ENCODE data around the gene TMBIM1. TPM values are rescaled to one million over a fixed set of nuclear protein-coding genes. Genes with fewer than 3 reads are reported as not detected.
A peak's percentile ranks its signal among the peaks of the same experiment; 100 is the strongest.

TMBIM1 gene
- total RNA-seq, 3 donors from 2014 or later, result 168 to 330 (median 170) TPM

- Histone ChIP-seq H3K36me3 (no peaks in the 10 kb centered on the region), H3K27ac (no peak overlapping the region), H3K4me3 (no peak overlapping the region), H3K9me3 (no peaks in the 10 kb centered on the region), H3K27me3 (no peaks in the 10 kb centered on the region), H3K4me1 (no peaks in the 10 kb centered on the region)
- intact Hi-C loops (cut with DNase I; ENCODE audit: low total_unique reads), result no loop called here
- no peak for TF ChIP-seq POLR2AphosphoS5 (IDR thresholded peaks at IDR 0.05)
- TF ChIP-seq POLR2A (IDR thresholded peaks at IDR 0.05), result no peak
- TF ChIP-seq CTCF (IDR thresholded peaks at IDR 0.05), result no peak
- no peak for DNase-seq (ENCODE audit: low spot score in 2 of 2)
Measured at GRCh38 chr2:218325566-218326160, 33.4 kb upstream of the TMBIM1 start.

- no peaks in the 10 kb centered on the region for H3K9me3 ChIP-seq
- no peak for DNase-seq (ENCODE audit: low spot score in 2 of 2)
- peak in 1 of 3 donors; percentile 14 for TF ChIP-seq POLR2AphosphoS5 (IDR thresholded peaks at IDR 0.05)
- TF ChIP-seq POLR2A (IDR thresholded peaks at IDR 0.05), result no peak
- H3K27ac ChIP-seq, result peak overlapping the region; percentile 84 to 87
- no peaks in the 10 kb centered on the region for H3K27me3 ChIP-seq
- no peaks in the 10 kb centered on the region for H3K36me3 ChIP-seq
- no peaks in the 10 kb centered on the region for H3K4me1 ChIP-seq
- peak overlapping the region; percentile 69 to 88 (median 78) for H3K4me3 ChIP-seq
- intact Hi-C loops (cut with DNase I; ENCODE audit: low total_unique reads), result no loop called here
Measured at GRCh38 chr2:218323526-218324472, 31.5 kb upstream of the TMBIM1 start.

GRCh38 chr2:218322768-218323525, 30.6 kb upstream of the TMBIM1 start:
- no peaks in the 10 kb centered on the region for H3K36me3 ChIP-seq
- peak overlapping the region; percentile 84 to 87 for H3K27ac ChIP-seq
- H3K4me1 ChIP-seq, result no peaks in the 10 kb centered on the region
- TF ChIP-seq CTCF (IDR thresholded peaks at IDR 0.05) (no peak), POLR2AphosphoS5 (IDR thresholded peaks at IDR 0.05) (peak in 2 of 3 donors; percentile 9 to 18)
- intact Hi-C loops (cut with DNase I; ENCODE audit: low total_unique reads), result no loop called here
- peak; percentile 46 to 57 for DNase-seq (ENCODE audit: low spot score in 2 of 2)
- no peaks in the 10 kb centered on the region for H3K27me3 ChIP-seq
- peak overlapping the region; percentile 69 to 88 (median 78) for H3K4me3 ChIP-seq
- no peaks in the 10 kb centered on the region for H3K9me3 ChIP-seq

GRCh38 chr2:218320704-218321336, 28.5 kb upstream of the TMBIM1 start:
- TF ChIP-seq POLR2AphosphoS5 (IDR thresholded peaks at IDR 0.05) (no peak), CTCF (IDR thresholded peaks at IDR 0.05) (no peak), POLR2A (IDR thresholded peaks at IDR 0.05) (no peak)
- Histone ChIP-seq H3K4me3 (no peak overlapping the region), H3K27ac (no peak overlapping the region), H3K4me1 (no peaks in the 10 kb centered on the region), H3K9me3 (no peaks in the 10 kb centered on the region), H3K27me3 (no peaks in the 10 kb centered on the region), H3K36me3 (no peaks in the 10 kb centered on the region)
- DNase-seq (ENCODE audit: low spot score in 2 of 2), result no peak
- intact Hi-C loops (cut with DNase I; ENCODE audit: low total_unique reads), result loop anchor here (1.0 kb wide), 1 partner anchor 35 kb away; the partner anchor contains the start of gene CATIP

- Histone ChIP-seq H3K9me3 (no peaks in the 10 kb centered on the region), H3K4me1 (no peaks in the 10 kb centered on the region), H3K27me3 (no peaks in the 10 kb centered on the region), H3K27ac (no peak overlapping the region), H3K36me3 (no peaks in the 10 kb centered on the region), H3K4me3 (no peak overlapping the region)
- intact Hi-C loops (cut with DNase I; ENCODE audit: low total_unique reads), result loop anchor here (10.0 kb wide), 1 partner anchor 1915 kb away; no protein-coding TSS in a partner anchor
- no peak for DNase-seq (ENCODE audit: low spot score in 2 of 2)
- TF ChIP-seq POLR2AphosphoS5 (IDR thresholded peaks at IDR 0.05), result no peak
- no peak for TF ChIP-seq CTCF (IDR thresholded peaks at IDR 0.05)
- no peak for TF ChIP-seq POLR2A (IDR thresholded peaks at IDR 0.05)
Measured at GRCh38 chr2:218319813-218320365, 27.6 kb upstream of the TMBIM1 start.

Data from breast epithelium (tissue), 4 donors.